HG03571 (cell line): ENCODE results near the gene EIF4E3.

Experiments
- ATAC-seq: cut with Tn5 transposase; IDR thresholded peaks from one replicate; pipeline ENCODE4 v1.9.1; 2021; ENCODE audit not compliant: unreplicated experiment

Gene EIF4E3

DNA sequence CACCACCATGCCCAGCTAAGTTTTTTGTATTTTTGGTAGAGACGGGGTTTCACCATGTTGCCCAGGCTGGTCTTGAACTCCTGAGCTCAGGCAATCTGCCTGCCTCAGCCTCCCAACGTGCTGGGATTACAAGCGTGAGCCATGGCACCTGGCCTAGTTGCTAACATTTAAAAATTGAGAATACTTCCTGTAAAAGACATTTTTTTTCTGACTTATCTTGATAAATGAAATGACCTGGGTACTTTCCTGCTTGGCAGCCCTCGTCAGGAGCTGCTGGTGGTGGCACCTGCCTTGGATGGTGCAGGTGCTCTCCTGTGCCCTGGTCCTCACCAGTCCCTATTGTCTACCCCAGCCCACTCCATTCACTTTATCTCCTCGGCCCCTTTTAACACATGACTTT lies 74.8 kb downstream of the EIF4E3 start:
- ATAC-seq: no peak

DNA sequence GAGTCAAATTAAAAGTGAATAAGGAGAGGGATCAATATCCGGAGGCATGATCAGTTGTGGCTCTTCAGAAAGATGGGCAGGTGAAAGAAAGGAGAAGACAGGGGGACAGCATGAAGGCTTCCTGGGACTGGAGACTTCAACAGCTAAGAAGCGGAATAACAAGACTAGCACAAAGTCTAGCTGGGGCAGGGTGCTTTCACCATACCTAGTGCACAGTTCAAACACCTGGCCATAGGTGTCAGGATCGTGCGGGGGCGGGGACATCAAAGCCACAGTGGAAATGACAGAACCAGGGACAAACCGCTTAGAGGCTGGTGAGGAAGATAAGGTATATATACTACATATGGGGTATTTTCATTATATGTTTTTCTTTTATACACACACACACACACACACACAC lies 75.4 kb downstream of the EIF4E3 start:
- no peak for ATAC-seq

DNA sequence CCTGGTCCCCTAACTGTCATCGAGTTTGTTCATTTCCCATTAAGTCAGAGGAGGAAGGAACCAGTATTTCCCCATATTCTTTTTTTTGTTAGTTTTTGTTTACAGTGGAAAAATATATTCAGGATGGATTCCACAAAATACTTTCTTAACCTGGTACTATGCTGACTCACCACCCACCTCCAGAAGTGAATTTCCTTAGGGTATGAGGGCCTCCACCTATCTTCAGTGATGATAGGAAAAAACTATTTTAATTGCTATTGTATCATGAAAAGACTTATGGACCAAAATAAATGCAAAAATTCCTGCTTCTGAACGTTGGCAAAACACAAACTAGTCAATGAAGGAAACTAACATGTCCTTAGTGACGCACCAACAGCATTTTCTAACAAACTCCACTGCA lies 77.5 kb downstream of the EIF4E3 start:
- no peak for ATAC-seq

DNA sequence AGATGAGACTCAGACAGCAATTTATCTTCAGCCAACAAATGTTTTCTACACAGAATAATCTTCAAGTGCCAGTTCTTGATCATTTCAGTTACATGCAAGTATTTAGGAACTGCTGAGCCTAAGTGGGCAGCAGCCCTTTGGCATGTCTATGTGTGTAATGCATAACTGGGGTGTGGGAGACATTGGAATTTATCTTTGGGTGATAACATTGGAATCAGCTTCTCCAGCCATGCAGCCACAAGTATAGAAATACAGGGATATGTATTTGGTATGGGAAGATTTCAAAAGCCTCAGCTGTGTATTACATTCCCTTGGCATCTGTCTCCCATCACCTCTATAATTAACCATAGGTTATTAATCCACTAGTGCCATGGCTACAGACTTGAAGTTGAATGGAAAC lies 78.2 kb downstream of the EIF4E3 start:
- no peak for ATAC-seq

DNA sequence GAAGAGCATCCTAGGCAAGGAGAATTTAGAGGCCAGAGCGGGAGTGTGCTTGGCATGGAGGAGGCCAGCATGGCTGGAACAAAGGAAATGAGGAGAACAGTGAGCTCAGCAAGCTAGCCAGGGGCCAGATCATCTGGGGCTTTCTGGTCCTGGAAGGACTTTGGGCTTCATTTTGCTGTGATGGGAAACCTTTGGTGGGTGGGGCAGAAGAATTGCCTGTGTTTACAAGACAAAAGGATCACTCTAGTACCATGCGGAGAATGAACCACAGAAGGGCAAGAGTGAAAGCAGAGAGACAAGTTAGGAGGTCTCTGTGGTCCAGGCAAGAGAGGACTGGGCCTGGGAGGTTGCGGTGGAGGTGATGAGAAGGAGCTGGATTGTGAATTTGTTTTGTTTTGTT lies 80.1 kb downstream of the EIF4E3 start:
- no peak for ATAC-seq

DNA sequence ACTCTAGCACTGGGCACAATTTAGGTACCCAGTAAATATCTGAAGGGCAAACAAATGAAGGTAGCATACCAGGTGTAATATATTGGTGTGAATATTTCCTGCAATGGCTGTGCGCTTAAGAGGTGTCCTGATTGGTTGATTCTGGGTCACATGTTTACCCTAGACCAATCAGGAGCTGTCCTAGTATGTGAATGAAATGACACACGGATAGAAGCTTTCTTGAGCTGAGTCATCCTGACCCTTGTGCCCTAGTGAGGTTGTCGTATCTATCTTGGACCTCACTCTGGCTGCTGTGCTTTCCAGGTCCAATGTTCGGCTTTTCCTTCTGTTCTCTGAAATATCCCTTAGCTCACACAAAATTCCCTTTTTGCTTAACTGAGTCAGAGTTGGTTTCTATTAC lies 83.5 kb downstream of the EIF4E3 start:
- no peak for ATAC-seq

DNA sequence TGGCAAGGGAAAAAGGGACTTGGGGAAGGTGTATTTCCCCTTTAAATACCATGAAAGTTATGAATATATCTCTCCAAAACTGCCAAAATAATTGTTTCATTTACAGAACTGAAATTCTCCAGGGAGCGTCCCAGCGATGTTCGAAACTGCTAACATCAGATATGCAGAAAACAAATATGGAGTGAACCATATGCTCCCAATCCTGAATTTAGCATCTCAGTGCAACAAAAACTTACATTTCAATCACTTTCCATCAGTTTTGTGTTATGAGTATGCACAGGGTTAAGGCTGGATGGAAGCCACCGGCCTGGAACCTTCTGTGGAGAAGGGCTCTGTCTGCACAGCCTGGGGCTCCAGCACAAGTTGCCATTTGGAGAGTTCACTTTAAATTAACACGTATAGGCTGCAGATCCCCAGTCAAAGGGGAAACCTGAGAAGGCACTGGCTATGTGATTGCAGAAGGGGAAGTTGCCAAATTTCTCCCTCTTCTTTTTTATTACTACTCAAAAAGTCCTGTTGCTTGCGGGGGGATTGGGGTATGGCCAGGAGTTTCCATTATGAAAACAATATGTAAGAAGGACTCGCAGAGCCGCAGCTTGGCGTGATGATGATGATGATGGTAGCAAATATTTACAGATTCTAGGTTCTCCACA lies 84.7 kb downstream of the EIF4E3 start:
- no peak for ATAC-seq

DNA sequence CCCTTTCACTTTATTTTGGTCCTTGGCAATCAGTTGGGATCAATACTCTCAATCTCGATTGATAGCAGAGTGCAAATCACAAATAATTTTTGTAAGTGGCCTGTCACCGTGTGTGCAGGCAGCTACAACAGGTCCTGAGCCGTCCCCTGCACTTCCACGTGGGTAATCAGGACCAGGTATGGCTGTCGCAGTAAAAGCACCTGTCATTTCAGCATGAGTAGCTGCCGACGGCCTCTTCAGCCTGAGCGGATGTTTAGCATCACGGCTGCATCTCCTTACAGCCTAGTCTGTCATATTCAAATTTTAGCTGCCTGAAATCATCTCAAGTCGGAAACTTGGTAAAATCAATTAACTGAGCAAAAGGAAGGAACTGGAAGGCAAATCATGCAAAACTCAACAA lies 88.7 kb downstream of the EIF4E3 start:
- ATAC-seq: no peak

DNA sequence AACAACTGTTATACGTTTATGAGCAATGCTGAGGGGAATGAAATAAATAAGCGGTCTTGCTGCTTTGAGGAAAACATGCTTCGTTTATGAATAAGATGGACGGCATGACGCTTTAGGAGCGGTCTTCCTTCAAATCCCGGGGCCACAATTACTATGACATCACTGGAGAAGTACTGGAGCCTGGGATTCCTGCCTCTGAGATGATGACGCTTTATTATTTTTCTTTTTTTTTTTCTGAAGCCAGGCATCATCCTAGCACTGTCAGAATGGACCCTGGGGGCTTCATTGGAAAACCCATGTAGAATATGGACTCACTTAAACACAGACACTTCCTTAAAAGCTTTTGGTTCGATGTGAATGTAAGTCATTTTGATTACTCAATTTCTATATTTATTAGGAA lies 89.2 kb downstream of the EIF4E3 start:
- ATAC-seq: no peak

DNA sequence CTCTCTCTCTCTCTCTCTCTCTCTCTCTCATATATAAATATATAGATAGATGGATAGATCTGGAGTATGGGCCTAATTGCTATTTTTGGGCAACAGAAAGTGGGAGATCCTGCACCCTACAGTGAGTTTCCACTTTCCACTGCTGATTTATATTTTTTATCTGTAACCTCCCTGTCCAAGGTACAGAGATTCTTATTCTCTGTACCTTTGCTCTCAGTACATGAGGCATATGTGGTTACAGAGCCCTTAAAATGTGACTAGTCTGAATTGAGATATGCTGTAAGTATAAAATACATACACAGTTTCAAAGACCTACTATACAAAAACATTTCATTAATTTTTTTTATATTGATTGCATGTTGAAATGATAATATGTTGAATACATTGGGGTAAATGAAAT lies 90.5 kb downstream of the EIF4E3 start:
- ATAC-seq: no peak

DNA sequence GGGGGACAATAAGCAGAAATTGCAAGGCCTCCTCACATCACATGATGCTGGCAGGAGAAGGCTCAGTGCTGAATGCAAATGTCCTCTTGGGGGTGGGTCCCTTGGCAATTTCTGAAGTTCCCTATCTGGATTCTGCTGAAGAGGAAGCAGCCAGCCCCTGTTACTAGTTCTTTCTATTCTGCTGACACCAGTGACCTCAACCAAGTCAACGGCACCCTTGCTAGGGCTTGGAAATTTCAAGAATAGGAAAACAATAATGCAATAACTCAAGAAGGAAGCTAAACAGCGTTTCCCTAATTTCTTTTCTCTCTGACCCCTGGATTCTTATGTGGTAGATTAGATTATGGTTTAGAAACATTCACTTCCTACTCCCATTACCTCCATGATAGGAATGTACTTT lies 95.5 kb downstream of the EIF4E3 start:
- ATAC-seq: no peak

DNA sequence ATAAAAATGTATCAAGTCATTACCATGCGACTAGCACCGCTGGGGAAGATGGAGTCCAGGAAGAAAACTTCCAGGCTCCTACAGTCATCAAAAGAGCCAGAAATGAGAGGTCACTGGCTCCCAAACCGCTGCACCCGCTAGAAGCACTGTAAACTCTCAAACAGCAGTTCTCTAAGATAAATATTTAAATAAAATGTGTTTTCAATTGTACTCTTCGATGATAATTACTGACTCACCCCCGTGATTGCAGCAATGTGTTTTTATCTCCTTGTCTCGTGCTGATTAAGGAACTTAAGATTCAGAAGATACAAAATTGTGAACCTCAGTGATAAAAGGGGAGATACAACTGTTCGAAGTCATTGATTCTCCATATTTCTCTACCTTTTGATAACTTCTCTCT lies 95.9 kb downstream of the EIF4E3 start:
- no peak for ATAC-seq

DNA sequence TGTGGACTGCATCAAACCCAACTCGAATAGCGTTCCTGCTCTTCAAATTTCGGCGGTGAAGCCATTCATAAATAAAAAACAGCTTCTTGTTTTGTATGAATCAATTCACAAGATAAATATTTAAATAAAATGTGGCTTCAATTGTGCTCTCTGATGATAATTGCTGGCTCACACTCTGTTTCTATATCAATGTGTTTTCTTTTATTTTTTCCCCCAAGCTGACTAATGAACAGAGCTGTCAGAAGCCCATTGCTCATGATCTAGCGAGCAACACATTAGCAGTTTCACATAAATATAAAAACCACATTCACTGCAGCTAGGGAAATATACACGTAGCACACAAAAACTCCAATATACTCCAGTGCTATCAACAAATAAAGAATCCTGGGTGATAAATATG lies 96.7 kb downstream of the EIF4E3 start:
- no peak for ATAC-seq

DNA sequence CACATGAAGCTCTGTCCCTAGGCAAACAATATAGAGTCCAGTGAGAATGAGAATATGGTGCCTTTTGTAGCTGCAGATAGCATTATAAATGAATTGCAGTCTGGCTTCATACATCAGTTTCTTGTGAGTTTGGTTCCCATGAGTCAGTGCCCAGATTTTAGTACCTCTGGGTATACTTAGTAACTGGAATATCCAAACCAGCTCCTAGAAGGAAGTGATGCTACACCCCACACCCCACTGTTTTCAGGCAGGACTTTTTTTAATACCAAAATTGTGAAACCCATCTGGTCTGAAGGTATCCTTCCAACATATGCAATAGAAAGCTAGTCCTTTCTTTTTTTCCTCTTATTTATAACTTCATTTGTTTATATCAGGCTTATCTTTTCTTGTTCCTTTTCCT lies 99.5 kb downstream of the EIF4E3 start:
- ATAC-seq: no peak
